ENCODE results near the gene BRINP1.

GRCh38 chr9:119166096-119166495, 203.1 kb downstream of the BRINP1 start:
- no peak for TF ChIP-seq CTCF (IDR thresholded peaks at IDR 0.05)
- TF ChIP-seq POLR2A (IDR thresholded peaks at IDR 0.05) = no peak
